Hepatocyte (in vitro differentiated cells): Measurements from ENCODE around the gene INHBC.

Experiments used
- CTCF ChIP-seq: fragments of 200-600 bp; sonication (generic); IDR thresholded peaks from 2 replicates; pipeline ENCODE4 v1.5.1; 2016; ENCODE audit warnings: antibody characterized with exemption, mild to moderate bottlenecking; ENCODE audit not compliant: poor library complexity
- EZH2 ChIP-seq: fragments of 200-600 bp; sonication (generic); IDR thresholded peaks from 2 replicates; pipeline ENCODE4 v1.6.1; 2016; ENCODE audit warnings: antibody characterized with exemption, mild to moderate bottlenecking, borderline replicate concordance
- EZH2phosphoT487 ChIP-seq: fragments of 200-600 bp; sonication (generic); IDR thresholded peaks from one replicate; pipeline ENCODE4 v1.6.1; 2018; ENCODE audit warnings: antibody characterized with exemption, mild to moderate bottlenecking, low read depth, moderate library complexity; ENCODE audit not compliant: unreplicated experiment, severe bottlenecking

- no peak for TF ChIP-seq EZH2
- TF ChIP-seq CTCF = no peak
- TF ChIP-seq EZH2phosphoT487 = no peak
These were observed 14.1 kb downstream of the INHBC start for GRCh38 chr12:57448669-57449068.
